Trophoblast cell (in vitro differentiated cells and primary cell): ENCODE data around the gene MAGEF1.
A peak's percentile ranks its signal among the peaks of the same experiment; 100 is the strongest.

ENCODE experiments used
- DNase-seq, 2 donors: peaks; one replicate each; pipeline ENCODE4 v3.0.0-alpha.2; 2016
- H2AFZ ChIP-seq: 2 replicates; pipeline ENCODE4 v1.6.1; 2013; ENCODE audit warnings: low read length, moderate library complexity, mild to moderate bottlenecking; ENCODE audit not compliant: insufficient read depth, poor library complexity
- H2AK5ac ChIP-seq: 2 replicates; pipeline ENCODE4 v1.6.1; 2013; ENCODE audit warnings: mild to moderate bottlenecking, low read length
- H2BK120ac ChIP-seq: 2 replicates; pipeline ENCODE4 v1.6.1; 2013; ENCODE audit warnings: low read length, mild to moderate bottlenecking, moderate library complexity; ENCODE audit not compliant: insufficient read depth, poor library complexity
- H2BK12ac ChIP-seq: 2 replicates; pipeline ENCODE4 v1.6.1; 2013; ENCODE audit warnings: mild to moderate bottlenecking, low read length, moderate library complexity
- H2BK5ac ChIP-seq: 2 replicates; pipeline ENCODE4 v1.6.1; 2013; ENCODE audit warnings: low read length, low read depth, moderate library complexity, mild to moderate bottlenecking; ENCODE audit not compliant: poor library complexity
- H3K14ac ChIP-seq: 2 replicates; pipeline ENCODE4 v1.6.1; 2013; ENCODE audit warnings: mild to moderate bottlenecking, low read length
- H3K18ac ChIP-seq: 2 replicates; pipeline ENCODE4 v1.6.1; 2013; ENCODE audit warnings: mild to moderate bottlenecking, low read length
- H3K23ac ChIP-seq: 2 replicates; pipeline ENCODE4 v1.6.1; 2013; ENCODE audit warnings: low read length
- H3K27ac ChIP-seq: 2 replicates; pipeline ENCODE4 v1.5.1; 2013; ENCODE audit warnings: low read depth, mild to moderate bottlenecking, inconsistent platforms, low read length, moderate library complexity
- H3K27me3 ChIP-seq: 2 replicates; pipeline ENCODE4 v1.6.1; 2013; ENCODE audit warnings: inconsistent platforms, mild to moderate bottlenecking, low read length, moderate library complexity; ENCODE audit not compliant: insufficient read depth
- H3K36me3 ChIP-seq, 2 experiments: 1 replicate in 1 of 2; 2 replicates in 1 of 2; pipeline ENCODE4 v1.6.1; 2013; ENCODE audit warnings: low read length in 2 of 2, mild to moderate bottlenecking in 2 of 2, moderate library complexity in 1 of 2; ENCODE audit not compliant: insufficient read depth in 2 of 2, control insufficient read depth in 1 of 2
- H3K4ac ChIP-seq: 2 replicates; pipeline ENCODE4 v1.6.1; 2013; ENCODE audit warnings: low read depth, mild to moderate bottlenecking, low read length, moderate library complexity
- H3K4me1 ChIP-seq, 2 experiments: 1 replicate in 1 of 2; 2 replicates in 1 of 2; pipeline ENCODE4 v1.6.1; 2013; ENCODE audit warnings: low read length in 2 of 2, mild to moderate bottlenecking in 2 of 2, moderate library complexity in 1 of 2; ENCODE audit not compliant: insufficient read depth in 2 of 2, control insufficient read depth in 1 of 2
- H3K4me2 ChIP-seq: 2 replicates; pipeline ENCODE4 v1.6.1; 2013; ENCODE audit warnings: inconsistent platforms, mild to moderate bottlenecking, low read length, moderate library complexity
- H3K4me3 ChIP-seq: 2 replicates; pipeline ENCODE4 v1.5.1; 2013; ENCODE audit warnings: mild to moderate bottlenecking, low read depth, low read length, inconsistent platforms
- H3K79me1 ChIP-seq: one replicate; pipeline ENCODE4 v1.6.1; 2013; ENCODE audit warnings: low read length
- H3K79me2 ChIP-seq: 2 replicates; pipeline ENCODE4 v1.6.1; 2013; ENCODE audit warnings: low read length, mild to moderate bottlenecking; ENCODE audit not compliant: control insufficient read depth, insufficient read depth, poor library complexity
- H3K9ac ChIP-seq: 2 replicates; pipeline ENCODE4 v1.6.1; 2013; ENCODE audit warnings: mild to moderate bottlenecking, low read length
- H3K9me3 ChIP-seq: 2 replicates; pipeline ENCODE4 v1.6.1; 2013; ENCODE audit warnings: low read depth, mild to moderate bottlenecking, control low read depth, inconsistent platforms, low read length; ENCODE audit not compliant: insufficient read depth
- H4K12ac ChIP-seq: 2 replicates; pipeline ENCODE4 v1.6.1; 2013; ENCODE audit warnings: low read depth, mild to moderate bottlenecking, low read length, moderate library complexity
- H4K8ac ChIP-seq: 2 replicates; pipeline ENCODE4 v1.6.1; 2013; ENCODE audit warnings: low read depth, mild to moderate bottlenecking, low read length, moderate library complexity
- H4K91ac ChIP-seq: one replicate; pipeline ENCODE4 v1.6.1; 2013; ENCODE audit warnings: low read depth, mild to moderate bottlenecking, low read length, moderate library complexity
- WGBS: extraction: QIAGEN DNeasy Blood & Tissue Kit; methylation state at CpG from one replicate; pipeline ENCODE4 v1.1.7; 2013; ENCODE audit warnings: missing lambda C conversion rate; ENCODE audit not compliant: insufficient read length, insufficient coverage; ENCODE audit errors: extremely low coverage; 5-methylcytosine and 5-hydroxymethylcytosine counted together

Gene MAGEF1

GRCh38 chr3:184691397-184692231 is 20.2 kb downstream of the MAGEF1 start:
- Histone ChIP-seq H3K4me1 (peaks cover 14 to 29% of the 10 kb centered on the region in 2 experiments), H3K4ac (peak overlapping the region; percentile 32), H3K4me2 (no peak overlapping the region), H3K27me3 (no peaks in the 10 kb centered on the region), H2BK120ac (peak overlapping the region; percentile 8), H3K27ac (no peak overlapping the region), H3K36me3 (no peaks in the 10 kb centered on the region), H4K91ac (peak overlapping the region; percentile 68), H3K23ac (no peak overlapping the region), H3K14ac (peak overlapping the region; percentile 80), H4K8ac (peak overlapping the region; percentile 20), H3K79me1 (peaks cover 8% of the 10 kb centered on the region), H3K4me3 (no peak overlapping the region), H2AK5ac (peak overlapping the region; percentile 51), H3K79me2 (peaks cover 5% of the 10 kb centered on the region), H3K9me3 (no peaks in the 10 kb centered on the region), H2AFZ (no peak overlapping the region), H3K9ac (no peak overlapping the region), H2BK12ac (peak overlapping the region; percentile 62), H3K18ac (no peak overlapping the region), H2BK5ac (no peak overlapping the region), H4K12ac (no peak overlapping the region)
- no CpG with 5 or more reads among the region's 23 CpGs for WGBS
- no peak for DNase-seq

GRCh38 chr3:184690192-184690883 is 21.5 kb downstream of the MAGEF1 start:
- no CpG with 5 or more reads among the region's 16 CpGs for WGBS
- no peak overlapping the region for H4K8ac ChIP-seq
- peak overlapping the region; percentile 5 for H3K4me3 ChIP-seq
- no peaks in the 10 kb centered on the region for H3K36me3 ChIP-seq
- peaks cover 12% of the 10 kb centered on the region for H3K79me1 ChIP-seq
- H2BK12ac ChIP-seq = peak overlapping the region; percentile 19
- H2AK5ac ChIP-seq = peak overlapping the region; percentile 0
- no peak overlapping the region for H3K23ac ChIP-seq
- H3K4ac ChIP-seq = no peak overlapping the region
- H2AFZ ChIP-seq = no peak overlapping the region
- H4K91ac ChIP-seq = no peak overlapping the region
- H3K18ac ChIP-seq = no peak overlapping the region
- H3K9me3 ChIP-seq = no peaks in the 10 kb centered on the region
- peaks cover 19 to 39% of the 10 kb centered on the region in 2 experiments for H3K4me1 ChIP-seq
- H4K12ac ChIP-seq = no peak overlapping the region
- no peak overlapping the region for H3K9ac ChIP-seq
- no peak for DNase-seq
- no peak overlapping the region for H2BK5ac ChIP-seq
- H3K27me3 ChIP-seq = no peaks in the 10 kb centered on the region
- no peak overlapping the region for H3K27ac ChIP-seq
- H3K4me2 ChIP-seq = no peak overlapping the region
- peak overlapping the region; percentile 1 for H3K14ac ChIP-seq
- H2BK120ac ChIP-seq = no peak overlapping the region
- H3K79me2 ChIP-seq = peaks cover 5% of the 10 kb centered on the region

- no peak overlapping the region for H2BK120ac ChIP-seq
- no peak overlapping the region for H3K4me2 ChIP-seq
- no peak overlapping the region for H3K23ac ChIP-seq
- H3K18ac ChIP-seq = no peak overlapping the region
- no peak overlapping the region for H3K4me3 ChIP-seq
- H4K91ac ChIP-seq = no peak overlapping the region
- peak overlapping the region; percentile 42 for H3K27ac ChIP-seq
- WGBS = no CpG with 5 or more reads among the region's 7 CpGs
- no peaks in the 10 kb centered on the region for H3K36me3 ChIP-seq
- H2BK5ac ChIP-seq = no peak overlapping the region
- no peak overlapping the region for H3K9ac ChIP-seq
- H3K14ac ChIP-seq = no peak overlapping the region
- peaks cover 16% of the 10 kb centered on the region for H3K79me1 ChIP-seq
- no peak overlapping the region for H3K4ac ChIP-seq
- no peak overlapping the region for H2AK5ac ChIP-seq
- DNase-seq = no peak
- H4K8ac ChIP-seq = no peak overlapping the region
- peaks cover 19 to 35% of the 10 kb centered on the region in 2 experiments for H3K4me1 ChIP-seq
- no peaks in the 10 kb centered on the region for H3K27me3 ChIP-seq
- no peak overlapping the region for H4K12ac ChIP-seq
- no peak overlapping the region for H2AFZ ChIP-seq
- H3K9me3 ChIP-seq = peaks cover 4% of the 10 kb centered on the region
- peaks cover 5% of the 10 kb centered on the region for H3K79me2 ChIP-seq
- no peak overlapping the region for H2BK12ac ChIP-seq
Observed at GRCh38 chr3:184688882-184689271, 23.0 kb downstream of the MAGEF1 start.

GRCh38 chr3:184688251-184688881 is 23.5 kb downstream of the MAGEF1 start:
- no peak overlapping the region for H2BK5ac ChIP-seq
- H2BK12ac ChIP-seq = peak overlapping the region; percentile 85
- H3K14ac ChIP-seq = peak overlapping the region; percentile 42
- no peak overlapping the region for H4K12ac ChIP-seq
- H4K91ac ChIP-seq = peak overlapping the region; percentile 12
- peaks cover 5% of the 10 kb centered on the region for H3K79me2 ChIP-seq
- peak overlapping the region; percentile 40 for H3K27ac ChIP-seq
- H3K4me1 ChIP-seq = peaks cover 19 to 32% of the 10 kb centered on the region in 2 experiments
- H3K23ac ChIP-seq = no peak overlapping the region
- no peaks in the 10 kb centered on the region for H3K36me3 ChIP-seq
- no peak overlapping the region for H2AK5ac ChIP-seq
- no peak overlapping the region for H3K9ac ChIP-seq
- H3K18ac ChIP-seq = no peak overlapping the region
- no peak overlapping the region for H2BK120ac ChIP-seq
- peaks cover 4% of the 10 kb centered on the region for H3K9me3 ChIP-seq
- no peak overlapping the region for H3K4me3 ChIP-seq
- no peak overlapping the region for H3K4ac ChIP-seq
- no peak overlapping the region for H2AFZ ChIP-seq
- peaks cover 16% of the 10 kb centered on the region for H3K79me1 ChIP-seq
- H3K27me3 ChIP-seq = no peaks in the 10 kb centered on the region
- DNase-seq = no peak
- no peak overlapping the region for H4K8ac ChIP-seq
- H3K4me2 ChIP-seq = no peak overlapping the region
- no CpG with 5 or more reads among the region's 5 CpGs for WGBS
